Activated CD8-positive, alpha-beta memory T cell treated with anti-CD3 and anti-CD28 coated beads for 48 hours (primary cell): ENCODE data around the gene GFRA3.
"Not testable (repeated sequence)": the region's sequence is repeated elsewhere in the genome, so short reads cannot be mapped to it uniquely, and the experiment has no call there.

ENCODE experiments used
- DNase-seq, 3 experiments: peaks; one replicate each; pipeline ENCODE4 v3.0.0-alpha.2; 2020; ENCODE audit warnings: low read depth in 2 of 3, low spot score in 2 of 3

Gene GFRA3, protein sequence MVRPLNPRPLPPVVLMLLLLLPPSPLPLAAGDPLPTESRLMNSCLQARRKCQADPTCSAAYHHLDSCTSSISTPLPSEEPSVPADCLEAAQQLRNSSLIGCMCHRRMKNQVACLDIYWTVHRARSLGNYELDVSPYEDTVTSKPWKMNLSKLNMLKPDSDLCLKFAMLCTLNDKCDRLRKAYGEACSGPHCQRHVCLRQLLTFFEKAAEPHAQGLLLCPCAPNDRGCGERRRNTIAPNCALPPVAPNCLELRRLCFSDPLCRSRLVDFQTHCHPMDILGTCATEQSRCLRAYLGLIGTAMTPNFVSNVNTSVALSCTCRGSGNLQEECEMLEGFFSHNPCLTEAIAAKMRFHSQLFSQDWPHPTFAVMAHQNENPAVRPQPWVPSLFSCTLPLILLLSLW

DNA sequence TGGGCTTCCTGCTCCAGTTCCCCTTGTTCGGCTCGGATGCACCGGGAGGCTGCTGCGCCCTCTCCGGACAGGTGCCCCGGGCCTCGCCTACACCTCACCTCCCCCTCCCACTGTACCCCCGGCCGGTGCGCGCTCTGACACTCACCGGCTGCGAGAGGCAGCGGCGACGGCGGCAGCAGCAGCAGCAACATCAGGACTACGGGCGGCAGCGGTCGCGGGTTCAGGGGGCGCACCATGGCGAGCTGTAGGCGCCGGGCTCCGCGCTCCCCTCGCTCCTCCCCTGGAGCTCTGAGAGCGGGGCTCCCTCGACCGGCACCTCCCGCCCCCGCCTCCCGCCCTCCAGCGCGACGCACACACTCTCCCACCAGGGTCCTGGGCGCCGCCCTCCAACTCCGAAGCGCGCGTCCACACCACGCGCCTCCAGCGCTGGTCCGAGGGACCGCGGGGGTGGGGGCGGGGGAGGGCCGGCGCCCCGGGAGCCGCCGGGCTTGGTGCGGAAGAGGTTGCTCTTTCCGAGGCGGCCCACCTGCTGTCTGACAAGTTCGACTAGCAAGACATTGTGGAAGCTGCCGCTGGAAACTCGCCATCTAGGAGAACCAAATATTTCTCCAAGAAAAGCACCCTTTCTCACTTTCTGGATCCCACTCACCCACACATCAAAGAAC lies at the start of gene GFRA3:
TSS of gene GFRA3 (minus strand) at position 433 of the 665 bp plus-strand sequence. CDS start at position 236, 197 bp downstream.
- no peak for DNase-seq

DNA sequence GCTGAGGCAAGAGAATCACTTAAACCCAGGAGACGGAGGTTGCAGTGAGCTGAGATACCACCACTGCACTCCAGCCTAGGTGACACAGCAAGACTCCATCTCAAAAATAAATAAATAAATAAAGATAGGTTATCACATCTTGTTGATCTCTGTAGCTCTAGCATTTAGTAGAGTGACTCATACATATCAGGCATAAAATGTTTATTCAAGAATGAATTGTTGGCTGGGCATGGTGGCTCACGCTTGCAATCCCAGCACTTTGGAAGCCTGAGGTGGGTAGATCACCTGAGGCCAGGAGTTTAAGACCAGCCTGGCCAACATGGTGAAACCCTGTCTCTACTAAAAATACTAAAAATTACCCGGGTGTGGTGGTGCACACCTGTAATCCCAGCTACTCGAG lies 43.8 kb upstream of the GFRA3 start:
- not testable (repeated sequence) for DNase-seq

DNA sequence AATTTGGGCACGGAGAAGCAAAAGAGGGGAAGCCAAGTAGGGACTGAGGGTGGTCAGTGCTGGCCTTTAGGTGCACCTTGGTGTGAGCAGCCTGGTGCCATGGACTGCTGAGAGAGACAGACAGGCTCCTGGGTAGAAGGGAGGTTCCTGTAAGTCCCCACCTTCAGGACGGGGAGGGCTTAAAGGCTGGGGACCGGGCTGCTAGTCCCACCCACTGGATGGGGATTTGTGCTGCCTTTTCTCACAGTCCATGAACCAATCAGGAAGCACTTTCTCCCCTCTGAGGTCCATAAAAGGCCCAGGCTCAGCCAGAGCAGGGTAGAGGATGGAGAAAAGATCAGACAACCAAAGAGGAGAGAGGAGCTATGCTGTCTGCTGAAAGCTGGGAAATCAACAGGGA lies 41.9 kb upstream of the GFRA3 start:
- DNase-seq: no peak

DNA sequence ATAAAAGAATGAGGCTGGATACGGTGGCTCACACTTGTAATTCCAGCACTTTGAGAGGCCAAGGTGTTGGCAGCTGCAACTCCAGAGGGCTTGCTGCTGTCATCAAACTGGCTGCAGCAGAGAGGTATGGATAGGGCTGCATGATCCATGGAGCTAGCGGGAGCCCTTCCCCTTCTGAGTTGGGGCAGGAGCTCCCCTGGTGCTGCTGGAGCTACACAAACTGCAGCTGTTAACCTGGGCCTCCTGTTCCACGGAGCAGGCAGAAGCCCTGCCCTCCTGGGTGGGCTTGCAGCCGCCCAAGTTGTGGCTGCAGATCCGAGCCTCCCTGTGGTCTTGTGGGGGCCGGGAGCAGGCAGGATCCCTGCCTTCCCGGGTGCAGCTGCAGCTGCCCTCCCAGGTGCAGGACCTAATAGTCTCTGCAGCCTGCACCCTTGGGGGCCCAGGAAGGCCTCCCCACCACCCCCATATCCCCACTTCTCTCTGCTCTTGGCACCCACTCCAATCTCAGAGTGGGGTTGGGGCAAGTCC lies 41.4 kb upstream of the GFRA3 start:
- no peak for DNase-seq

DNA sequence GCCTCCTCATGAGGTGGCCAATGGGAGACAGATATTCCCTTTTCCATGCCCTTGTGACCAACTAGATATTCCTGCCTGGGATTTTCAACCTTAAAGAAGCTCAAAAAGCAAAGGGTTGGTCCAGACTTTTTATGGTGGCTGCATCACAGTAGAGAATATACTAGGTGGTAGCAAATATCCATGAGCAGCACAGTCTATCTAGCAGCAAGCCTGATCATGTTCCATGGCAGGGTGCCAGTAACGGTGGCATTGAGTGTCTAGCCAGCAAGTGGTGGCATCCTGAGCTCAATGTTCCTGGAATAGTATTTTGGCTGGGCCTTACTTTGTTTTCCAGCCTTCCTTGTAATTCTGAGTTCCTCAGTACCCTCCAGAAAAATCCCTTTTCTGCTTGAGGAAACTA lies 31.4 kb upstream of the GFRA3 start:
- DNase-seq: no peak

DNA sequence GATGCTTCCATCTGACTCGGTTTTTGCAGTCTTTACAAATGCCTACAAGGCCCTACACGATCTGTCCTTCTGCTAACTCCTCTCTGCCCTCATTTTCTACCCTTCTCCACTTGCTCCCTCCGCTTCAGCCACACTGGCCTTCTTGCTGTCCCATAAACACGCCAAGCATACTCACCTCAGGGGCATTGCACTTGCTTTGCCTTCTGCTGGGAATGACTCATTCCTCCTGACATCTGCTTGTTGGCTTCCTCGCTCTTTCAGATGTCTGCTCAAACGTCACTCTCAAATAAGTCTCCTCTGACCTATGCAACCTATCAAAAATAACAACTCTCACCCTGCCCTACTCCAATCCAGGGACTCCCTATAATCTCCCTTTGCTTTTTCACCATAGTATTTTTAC lies 29.0 kb upstream of the GFRA3 start:
- DNase-seq: no peak

DNA sequence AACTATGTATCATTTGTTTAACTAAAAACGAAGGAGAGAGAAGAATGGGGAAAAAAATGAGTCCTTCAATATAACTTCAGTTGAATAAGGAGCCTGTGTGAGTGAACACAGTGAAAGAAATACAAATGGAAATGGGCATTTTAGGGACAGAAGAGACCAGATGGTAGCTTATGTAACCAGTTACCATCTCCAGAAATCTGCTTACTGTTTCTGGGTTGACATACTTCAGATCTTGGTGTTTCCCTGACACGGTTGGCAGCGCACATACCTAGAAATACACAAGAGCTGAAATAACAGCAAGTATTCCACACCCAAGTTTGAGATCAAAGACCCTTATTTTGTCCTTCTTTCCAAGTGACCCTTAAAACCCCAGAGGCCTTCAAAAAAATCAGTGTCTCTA lies 14.9 kb upstream of the GFRA3 start:
- DNase-seq: no peak

DNA sequence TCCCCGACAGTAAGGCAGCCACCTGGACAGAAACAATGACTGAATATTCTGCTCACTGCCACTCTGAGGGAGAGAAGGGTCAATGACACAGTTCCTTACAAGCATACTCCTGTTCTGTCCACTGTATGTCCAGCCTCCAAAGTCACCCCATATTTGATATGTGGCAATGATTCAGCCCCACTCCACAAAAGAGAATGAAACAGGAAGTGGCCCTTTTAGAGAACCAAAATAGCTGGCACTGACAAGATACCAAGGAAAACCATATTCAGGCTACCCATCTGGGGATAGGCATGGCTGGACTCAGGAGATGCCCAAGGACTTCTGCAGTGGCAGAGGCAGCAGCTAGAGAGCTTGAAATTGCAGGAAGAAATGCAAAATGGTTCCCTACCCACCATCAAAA lies 12.8 kb upstream of the GFRA3 start:
- DNase-seq: no peak

DNA sequence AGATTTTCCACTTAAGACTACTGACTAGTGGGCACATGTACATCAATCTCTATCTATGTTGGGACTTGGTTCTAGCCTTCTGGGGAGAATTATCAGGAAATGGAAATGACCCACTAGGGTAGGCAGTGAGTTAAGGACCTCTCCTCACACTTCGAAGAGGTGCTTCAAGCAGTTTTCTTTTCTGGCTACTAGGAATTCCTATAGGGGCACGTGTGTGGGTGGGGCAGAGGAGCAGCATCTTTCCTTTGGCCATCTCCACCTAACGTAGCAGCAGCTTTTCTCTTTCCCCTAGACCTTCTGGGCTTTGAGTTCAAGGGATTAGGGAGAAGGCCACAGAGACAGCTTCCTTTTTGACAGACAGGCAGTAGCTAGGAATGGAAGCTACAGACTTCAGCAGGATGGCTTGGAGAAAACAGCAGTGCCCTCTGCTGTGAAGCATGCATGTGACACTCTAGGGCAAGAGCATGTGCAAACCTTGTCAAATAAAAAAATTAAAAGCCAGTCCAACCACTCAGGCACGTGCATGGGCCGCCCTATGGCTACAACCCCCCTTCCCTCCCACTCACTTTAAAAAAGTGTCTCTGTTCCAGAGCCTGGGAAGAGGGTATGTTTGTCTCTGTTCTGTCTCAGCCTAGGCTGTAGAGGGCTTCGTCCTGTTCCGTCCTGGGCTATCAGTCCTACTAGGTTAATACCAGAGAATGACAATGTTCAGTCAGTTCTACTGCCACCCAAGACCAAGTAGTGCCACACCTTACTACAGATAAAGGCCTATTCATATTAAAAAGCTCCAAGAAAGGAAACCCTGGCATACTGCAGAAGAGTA lies 8.7 kb upstream of the GFRA3 start:
- DNase-seq: no peak

DNA sequence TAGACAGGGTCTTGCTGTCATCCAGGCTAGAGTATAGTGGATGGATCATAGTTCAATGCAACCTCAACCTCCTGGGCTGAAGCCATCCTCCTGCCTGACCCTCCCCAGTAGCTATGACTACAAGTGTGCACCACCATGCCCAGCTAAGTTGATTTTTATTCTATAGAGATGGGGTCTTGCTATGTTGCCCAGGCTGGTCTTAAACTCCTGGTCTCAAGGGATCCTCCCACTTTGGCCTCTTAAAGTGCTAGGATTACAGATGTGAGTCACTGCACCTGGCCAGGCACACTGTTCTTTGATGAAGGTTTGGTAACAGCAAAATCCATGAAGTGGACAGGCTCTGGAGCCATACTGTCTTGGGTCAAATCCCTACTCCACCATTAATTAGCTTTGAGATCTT lies 6.5 kb upstream of the GFRA3 start:
- no peak for DNase-seq

DNA sequence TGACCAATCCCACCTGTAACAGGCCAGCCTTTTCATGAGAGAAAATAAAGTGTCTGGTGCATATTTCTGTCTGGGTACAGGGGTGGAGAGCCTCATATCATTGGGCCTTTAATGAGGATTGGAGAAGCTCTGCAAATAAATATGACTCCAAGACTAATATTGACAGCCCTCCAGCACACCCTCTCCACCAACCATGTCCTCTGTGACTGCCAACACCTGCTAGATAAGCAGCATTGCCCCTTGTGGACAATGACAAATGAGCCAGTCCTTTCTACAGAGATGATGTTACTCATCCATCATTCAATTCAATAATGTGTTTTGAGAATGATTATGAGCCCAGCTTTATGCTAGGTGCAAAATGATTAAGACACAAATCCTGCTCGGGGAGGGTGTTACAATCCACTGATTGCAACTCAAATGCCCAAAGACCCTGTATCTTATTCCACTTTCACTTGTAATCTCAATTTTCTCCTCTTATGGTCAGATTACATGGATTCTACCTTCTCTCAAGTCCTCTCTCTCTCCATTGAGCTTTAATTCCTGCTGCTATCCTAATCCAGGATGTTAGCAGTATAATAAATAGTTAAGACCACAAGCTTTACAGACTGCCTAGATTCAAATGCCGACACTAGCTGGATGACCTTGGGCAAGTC lies 2.1 kb upstream of the GFRA3 start:
- DNase-seq: no peak

DNA sequence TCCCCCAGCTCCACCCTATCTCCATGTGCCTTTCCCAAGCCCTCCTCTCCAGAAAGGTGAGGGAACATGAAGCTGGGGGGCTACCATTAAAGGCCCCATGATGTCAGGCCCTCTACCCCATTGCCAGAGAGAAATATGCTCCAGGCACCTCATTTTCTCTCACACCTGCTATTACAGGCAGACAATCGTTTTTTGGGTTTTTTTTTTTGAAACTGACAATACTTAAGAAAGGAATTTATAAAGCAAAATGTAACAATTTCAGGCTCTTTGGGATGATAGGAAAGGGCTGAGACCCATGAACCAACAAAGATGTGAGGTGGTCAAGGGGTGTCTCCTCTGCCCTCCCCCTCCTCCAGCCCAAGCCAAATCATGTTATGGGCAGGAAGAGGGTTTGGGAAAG lies 1.5 kb upstream of the GFRA3 start:
- DNase-seq: no peak

DNA sequence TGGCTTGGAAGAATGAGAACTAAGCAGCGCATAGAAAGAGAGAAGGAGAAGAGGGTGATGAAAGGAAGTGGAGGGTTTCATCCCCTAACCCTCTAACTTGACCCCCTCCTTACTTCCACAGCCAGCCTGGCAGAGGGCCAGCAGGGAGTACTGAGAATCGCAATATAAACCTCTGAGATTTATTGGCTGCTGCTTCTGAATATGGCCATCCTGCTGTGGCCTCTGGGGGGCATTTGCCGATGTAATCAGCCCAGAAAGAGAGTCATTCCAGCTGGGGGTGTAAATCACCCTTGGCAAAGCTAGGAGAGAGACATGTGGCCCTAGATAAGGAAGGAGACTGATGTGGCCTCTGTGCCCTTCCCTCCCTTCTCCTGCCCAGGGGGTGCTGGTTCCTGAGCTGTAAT lies 960 bp upstream of the GFRA3 start:
- DNase-seq: no peak

DNA sequence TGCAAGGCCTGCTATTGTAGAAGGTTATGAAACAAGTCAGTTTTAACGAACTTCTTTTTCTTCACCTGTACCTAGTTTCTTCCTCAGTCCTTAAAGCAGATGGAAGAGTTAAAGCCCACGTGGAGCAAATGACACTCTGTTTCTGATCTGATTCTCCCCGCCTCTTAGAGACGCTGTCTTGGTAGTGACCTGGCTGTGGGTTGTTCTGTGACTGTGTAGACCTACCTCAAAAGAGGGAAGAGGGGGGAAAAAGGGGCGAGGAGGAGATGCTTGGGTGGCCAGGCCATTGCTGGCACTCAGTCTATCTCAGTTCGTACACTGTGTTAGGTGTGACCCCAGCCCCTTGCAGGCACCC lies 610 bp downstream of the GFRA3 start:
- no peak for DNase-seq

DNA sequence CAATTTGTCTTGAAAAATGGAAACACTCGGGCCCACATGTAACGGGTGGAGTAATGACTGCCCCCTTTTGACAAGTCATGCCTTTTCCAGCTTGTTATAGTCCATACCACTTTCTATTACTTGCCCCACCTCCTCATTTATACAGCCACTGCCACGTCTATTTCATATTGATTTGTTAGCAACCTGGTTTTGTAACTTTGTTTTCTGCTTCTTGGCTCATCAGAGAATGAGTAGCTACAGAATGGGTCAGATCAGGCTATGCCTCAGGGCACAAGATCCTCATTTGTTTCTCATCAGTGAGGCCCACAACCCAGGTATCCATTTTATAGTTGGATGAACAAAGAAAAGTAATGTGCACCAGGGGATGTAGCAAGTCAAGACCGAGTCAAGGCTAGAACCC lies 1.7 kb downstream of the GFRA3 start:
- DNase-seq: no peak

DNA sequence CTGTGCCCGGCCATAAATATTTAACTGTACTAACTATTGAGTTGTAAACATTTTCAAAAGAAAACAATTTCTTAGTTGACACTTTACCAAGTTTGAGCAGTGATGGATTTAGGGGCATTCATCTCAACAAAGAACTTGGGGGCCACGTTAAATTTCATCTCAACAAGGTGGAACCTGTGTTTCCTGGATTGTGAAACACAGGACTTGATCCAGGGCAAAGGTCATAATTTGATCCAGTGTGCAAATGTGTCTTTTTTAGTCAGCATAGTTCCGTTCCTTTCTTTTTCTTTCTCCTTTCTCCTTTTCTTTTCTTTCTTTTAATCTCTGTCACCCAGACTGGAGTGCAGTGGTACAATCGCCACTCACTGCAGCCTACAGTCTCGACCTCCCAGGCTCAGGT lies 3.1 kb downstream of the GFRA3 start:
- DNase-seq: no peak

DNA sequence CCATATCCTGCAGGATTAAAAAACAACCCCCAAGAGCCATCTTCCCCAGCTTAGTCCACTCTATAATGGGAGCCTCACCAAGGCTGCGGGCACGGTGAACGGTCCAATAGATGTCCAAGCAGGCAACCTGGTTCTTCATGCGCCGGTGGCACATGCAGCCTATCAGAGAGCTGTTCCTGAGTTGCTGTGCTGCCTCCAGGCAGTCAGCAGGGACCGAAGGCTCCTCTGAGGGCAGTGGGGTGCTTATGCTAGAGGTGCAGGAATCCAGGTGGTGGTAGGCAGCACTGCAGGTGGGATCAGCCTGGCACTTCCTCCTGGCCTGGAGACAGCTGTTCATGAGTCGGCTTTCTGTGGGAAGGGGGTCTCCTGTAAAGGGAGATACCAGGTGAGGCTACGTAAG lies 10.2 kb downstream of the GFRA3 start:
- no peak for DNase-seq

DNA sequence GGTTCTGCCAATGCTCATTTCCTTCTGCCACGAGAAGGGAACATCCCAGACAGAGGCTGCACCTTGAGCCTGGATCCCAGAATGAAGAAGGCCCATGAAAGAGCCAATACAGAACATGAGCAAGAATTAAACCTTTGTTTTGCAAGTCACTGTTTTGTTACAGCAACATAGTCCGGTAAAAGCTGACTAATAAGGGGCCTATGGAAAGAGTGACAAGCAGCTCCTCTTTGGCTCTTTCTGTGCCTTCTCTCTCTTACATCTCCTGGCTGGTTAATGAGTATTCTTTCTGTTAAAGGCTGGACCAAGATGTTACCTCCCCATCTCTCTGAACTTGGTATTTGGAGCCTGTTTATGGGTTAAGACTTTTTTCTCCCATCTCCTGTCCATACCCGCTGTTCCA lies 10.8 kb downstream of the GFRA3 start:
- no peak for DNase-seq

DNA sequence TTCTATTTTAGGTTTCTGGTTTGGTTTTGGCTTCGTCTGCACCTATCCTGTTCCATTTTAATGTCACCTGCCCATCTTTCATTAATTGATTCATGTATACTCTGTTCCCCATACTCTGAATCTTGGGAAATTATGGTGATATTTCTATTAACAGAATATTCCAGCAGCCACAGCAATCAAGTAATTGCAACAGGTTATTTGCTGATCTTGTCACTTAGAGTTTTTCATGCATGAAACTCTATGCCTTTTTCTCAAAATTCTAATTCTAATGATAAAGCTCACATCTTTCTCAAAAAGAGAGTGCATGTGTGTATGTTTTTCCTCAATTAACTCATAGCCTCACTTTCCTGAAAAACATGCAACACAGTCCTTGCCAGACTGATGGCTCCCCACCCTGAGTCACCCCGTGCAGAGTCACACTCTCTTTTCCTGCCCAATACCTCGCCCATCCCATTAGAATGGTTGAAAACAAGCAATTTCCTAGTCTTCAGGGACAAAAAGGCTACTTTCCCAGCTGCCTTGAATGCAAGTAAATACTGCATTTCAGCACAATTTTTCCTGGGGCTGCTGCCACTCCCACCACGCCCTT lies 15.6 kb downstream of the GFRA3 start:
- DNase-seq: no peak

DNA sequence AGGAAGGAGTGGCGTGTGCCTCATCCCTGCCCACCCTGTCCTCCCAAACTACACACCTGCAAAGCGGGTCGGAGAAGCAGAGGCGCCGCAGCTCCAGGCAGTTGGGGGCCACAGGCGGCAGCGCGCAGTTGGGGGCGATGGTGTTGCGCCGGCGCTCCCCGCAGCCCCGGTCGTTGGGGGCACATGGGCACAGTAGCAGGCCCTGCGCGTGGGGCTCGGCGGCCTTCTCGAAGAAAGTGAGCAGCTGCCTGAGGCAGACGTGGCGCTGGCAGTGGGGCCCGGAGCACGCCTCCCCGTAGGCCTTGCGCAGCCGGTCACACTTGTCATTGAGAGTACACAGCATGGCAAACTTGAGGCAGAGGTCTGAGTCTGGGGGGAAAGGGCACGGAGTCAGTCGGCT lies 16.8 kb downstream of the GFRA3 start:
- DNase-seq: no peak

DNA sequence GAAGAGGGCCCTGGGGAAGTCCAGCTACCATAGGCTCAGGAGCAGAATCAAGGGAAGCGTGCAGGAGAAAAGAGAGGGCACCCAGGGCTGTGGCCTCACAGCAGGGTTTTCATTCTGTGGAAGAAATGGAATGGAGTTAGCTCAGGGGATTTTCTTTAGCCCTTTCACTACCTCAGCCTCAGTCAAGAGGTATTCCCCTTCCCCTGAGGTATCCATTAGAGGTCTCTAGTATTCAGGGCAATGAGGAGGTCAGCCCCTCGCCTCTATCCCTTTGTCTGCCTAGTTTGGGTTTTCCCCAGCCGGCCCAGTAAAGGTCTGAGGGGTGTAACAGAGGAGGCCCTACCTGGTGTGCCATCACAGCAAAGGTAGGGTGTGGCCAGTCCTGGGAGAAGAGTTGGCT lies 21.5 kb downstream of the GFRA3 start:
- no peak for DNase-seq
